T-cell (primary cell): ENCODE measurements around the gene SCCPDH. TPM values are rescaled to one million over a fixed set of nuclear protein-coding genes. Genes with fewer than 3 reads are reported as not detected.

Source experiments
- ATAC-seq, 4 experiments: fragments of 200-7000 bp in 3 of 4; fragments of 150-1000 bp in 1 of 4; cut with Tn5 transposase; replicated peaks in 1 of 4; 1 replicate in 3 of 4; 2 replicates in 1 of 4; pipeline ENCODE4 v1.10.0; 2021; ENCODE audit warnings: moderate library complexity in 3 of 4, mild to moderate bottlenecking in 2 of 4, moderate number of reproducible peaks in 1 of 4
- CTCF ChIA-PET, 2 donors: fragments of 300-600 bp; sonication (Branson Sonifier 250); formaldehyde crosslinking; loops; one replicate each; lab custom pipeline; 2022; ENCODE audit warnings: antibody characterized with exemption in 2 of 2; lab: Charles Lee
- POLR2A ChIA-PET, 2 donors: fragments of 300-600 bp; sonication (Branson Sonifier 250); formaldehyde crosslinking; loops; one replicate each; lab custom pipeline; 2022; ENCODE audit warnings: antibody characterized with exemption in 2 of 2; lab: Charles Lee
- DNase-seq, 35 experiments: peaks; one replicate each; pipeline versions ENCODE4 v3.0.0 to v3.0.0-alpha.2; 2013 to 2023
- H3K27ac ChIP-seq: one replicate; pipeline ENCODE4 v1.5.1; 2013; ENCODE audit warnings: low read length
- H3K27me3 ChIP-seq, 2 experiments: replicated peaks in 1 of 2; 1 replicate in 1 of 2; 2 replicates in 1 of 2; pipeline versions ENCODE4 v1.6.1 to v1.7.0; 2013; ENCODE audit warnings: low read length in 1 of 2, mixed read lengths in 1 of 2; ENCODE audit not compliant: control insufficient read depth in 2 of 2, insufficient read depth in 2 of 2; ENCODE audit errors: extremely low read depth in 1 of 2
- H3K36me3 ChIP-seq, 2 donors: 1 replicate in 1 of 2; 2 replicates in 1 of 2; pipeline versions ENCODE4 v1.6.1 to v1.7.0; 2013; ENCODE audit warnings: low read length in 1 of 2; ENCODE audit not compliant: control insufficient read depth in 2 of 2, insufficient read depth in 1 of 2; ENCODE audit errors: extremely low read depth in 1 of 2
- H3K4me1 ChIP-seq, 2 experiments: 1 replicate in 1 of 2; 2 replicates in 1 of 2; pipeline versions ENCODE4 v1.6.1 to v1.7.0; 2013; ENCODE audit warnings: low read length in 2 of 2, mixed read lengths in 1 of 2; ENCODE audit not compliant: insufficient read depth in 2 of 2, control insufficient read depth in 1 of 2; ENCODE audit errors: extremely low read depth in 1 of 2
- H3K4me3 ChIP-seq, 2 donors: 1 replicate in 1 of 2; 2 replicates in 1 of 2; pipeline versions ENCODE4 v1.5.1 to v1.7.0; 2013; ENCODE audit warnings: mild to moderate bottlenecking in 2 of 2, low read length in 1 of 2, moderate library complexity in 1 of 2; ENCODE audit not compliant: control insufficient read depth in 1 of 2; ENCODE audit errors: extremely low read depth in 1 of 2
- H3K9me3 ChIP-seq: 2 replicates; pipeline ENCODE4 v1.7.0; 2013
- H3K27ac Mint-ChIP-seq, 2 donors: one replicate each; pipeline ENCODE4 v1.8.0; 2020 to 2021; ENCODE audit warnings: mild to moderate bottlenecking in 2 of 2, mixed read lengths in 2 of 2
- H3K27me3 Mint-ChIP-seq, 2 donors: one replicate each; pipeline ENCODE4 v1.8.0; 2021 to 2022; ENCODE audit warnings: mixed read lengths in 2 of 2
- H3K36me3 Mint-ChIP-seq: one replicate; pipeline ENCODE4 v1.8.0; 2021; ENCODE audit warnings: mixed read lengths
- H3K4me1 Mint-ChIP-seq, 3 donors: one replicate each; pipeline ENCODE4 v1.8.0; 2020 to 2022; ENCODE audit warnings: mixed read lengths in 3 of 3, mild to moderate bottlenecking in 1 of 3
- H3K4me3 Mint-ChIP-seq, 3 donors: one replicate each; pipeline ENCODE4 v1.8.0; 2020 to 2022; ENCODE audit warnings: mild to moderate bottlenecking in 3 of 3, mixed read lengths in 3 of 3, moderate library complexity in 3 of 3
- H3K9me3 Mint-ChIP-seq, 3 donors: one replicate each; pipeline ENCODE4 v1.8.0; 2020 to 2022; ENCODE audit warnings: mixed read lengths in 3 of 3
- WGBS: methylation state at CpG from one replicate; pipeline ENCODE4 v1.1.5; 2013; ENCODE audit warnings: missing lambda C conversion rate; ENCODE audit not compliant: insufficient coverage; 5-methylcytosine and 5-hydroxymethylcytosine counted together
- total RNA-seq, 35 experiments: library from RNA in 6 of 35; stranded (reverse) in 6 of 35; fragments of 120-200 nt in 1 of 35; gene quantifications; one replicate each; pipeline versions ENCODE4 v1.2.1 to v1.2.4 and lab custom pipeline; 2013 to 2026

SCCPDH gene
- total RNA-seq, 5 donors from 2014 or later (not counting 1 experiment from before 2014, with no cell fraction given), result 3.7 to 6.2 (median 4.5) TPM

DNA sequence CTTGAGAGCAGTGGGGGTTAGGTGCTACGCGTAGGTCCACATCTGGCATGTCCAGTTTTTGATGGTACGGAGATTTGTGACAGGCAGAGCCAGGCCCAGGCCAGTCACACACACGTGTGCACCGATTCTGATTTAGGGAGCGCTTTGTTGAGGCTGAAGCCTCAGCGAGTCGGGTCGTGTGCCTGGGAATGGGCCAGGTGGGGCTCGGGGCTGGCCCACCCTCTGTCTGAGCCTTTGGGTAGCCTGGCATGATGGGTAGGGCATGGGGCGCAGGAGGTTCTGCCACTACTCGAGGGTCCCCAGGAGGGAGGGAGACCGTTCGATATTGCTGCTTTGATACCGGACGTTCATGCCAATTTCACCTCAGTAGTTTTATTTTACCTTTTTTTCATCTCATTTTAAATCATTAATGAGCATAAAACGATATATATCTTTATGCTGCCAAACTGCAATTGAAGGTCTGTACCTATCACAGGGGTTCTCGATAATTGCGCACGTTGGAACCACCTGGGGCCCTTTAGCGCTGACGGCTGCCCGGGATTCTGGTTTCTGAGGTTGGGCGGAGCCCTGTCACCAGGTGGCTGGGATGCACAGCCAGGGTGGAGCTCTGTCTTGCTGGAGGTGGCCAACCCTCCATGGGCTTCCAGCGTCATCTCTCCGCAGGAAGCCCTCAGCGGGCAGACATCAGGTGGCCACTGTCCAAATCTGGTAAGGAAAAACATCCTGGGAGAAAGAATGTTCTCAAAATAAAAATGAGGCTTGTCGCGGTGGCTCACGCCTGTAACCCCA is 71.9 kb downstream of the SCCPDH start:
- H3K4me1 ChIP-seq, result no peaks in the 10 kb centered on the region
- CTCF ChIA-PET, result no interaction called here
- H3K9me3 ChIP-seq, result no peaks in the 10 kb centered on the region
- H3K4me1 Mint-ChIP-seq, result no peaks in the 10 kb centered on the region
- H3K4me3 Mint-ChIP-seq, result no peak overlapping the region
- H3K4me3 ChIP-seq, result no peak overlapping the region
- 93% methylated on average over 22 of the region's 30 CpGs for WGBS
- DNase-seq, result no peak
- no peaks in the 10 kb centered on the region for H3K9me3 Mint-ChIP-seq
- H3K27me3 Mint-ChIP-seq, result peaks cover 0 to 6% of the 10 kb centered on the region in 2 donors
- H3K27ac ChIP-seq, result no peak overlapping the region
- H3K36me3 ChIP-seq, result no peaks in the 10 kb centered on the region
- POLR2A ChIA-PET, result no interaction called here
- no peak overlapping the region for H3K27ac Mint-ChIP-seq
- no peak for ATAC-seq
- H3K36me3 Mint-ChIP-seq, result no peaks in the 10 kb centered on the region
- H3K27me3 ChIP-seq, result peaks cover 0 to 18% of the 10 kb centered on the region in 2 experiments

DNA sequence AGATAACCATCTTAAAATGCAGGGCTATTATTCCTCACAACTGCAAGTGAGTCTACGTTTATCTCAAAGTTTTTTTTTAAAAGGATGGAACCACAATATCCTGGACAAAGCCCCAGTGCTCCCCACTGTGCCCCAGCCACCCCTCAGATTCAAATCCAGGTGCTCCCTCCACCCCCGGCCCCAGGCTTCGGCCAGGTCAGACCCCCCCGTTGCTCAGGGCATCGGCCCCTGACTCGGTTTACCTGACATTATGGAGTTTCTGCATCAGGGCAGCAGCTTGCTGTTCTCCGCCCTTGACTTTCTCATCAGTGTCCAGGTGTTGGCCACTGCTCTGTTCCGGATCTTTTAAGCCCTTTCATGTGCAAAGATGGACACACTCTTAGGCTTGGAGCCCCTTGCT is 72.9 kb downstream of the SCCPDH start:
- Mint-ChIP-seq H3K36me3 (no peaks in the 10 kb centered on the region), H3K4me3 (no peak overlapping the region), H3K27ac (no peak overlapping the region), H3K27me3 (peaks cover 0 to 2% of the 10 kb centered on the region in 2 donors), H3K9me3 (no peaks in the 10 kb centered on the region), H3K4me1 (no peaks in the 10 kb centered on the region)
- Histone ChIP-seq H3K4me3 (no peak overlapping the region), H3K27ac (no peak overlapping the region), H3K4me1 (no peaks in the 10 kb centered on the region), H3K36me3 (no peaks in the 10 kb centered on the region), H3K27me3 (peaks cover 0 to 11% of the 10 kb centered on the region in 2 experiments), H3K9me3 (no peaks in the 10 kb centered on the region)
- ATAC-seq (no peak), DNase-seq (no peak)
- ChIA-PET POLR2A (no interaction called here), CTCF (no interaction called here)
- WGBS, result 75% methylated on average over 8 of the region's 8 CpGs

DNA sequence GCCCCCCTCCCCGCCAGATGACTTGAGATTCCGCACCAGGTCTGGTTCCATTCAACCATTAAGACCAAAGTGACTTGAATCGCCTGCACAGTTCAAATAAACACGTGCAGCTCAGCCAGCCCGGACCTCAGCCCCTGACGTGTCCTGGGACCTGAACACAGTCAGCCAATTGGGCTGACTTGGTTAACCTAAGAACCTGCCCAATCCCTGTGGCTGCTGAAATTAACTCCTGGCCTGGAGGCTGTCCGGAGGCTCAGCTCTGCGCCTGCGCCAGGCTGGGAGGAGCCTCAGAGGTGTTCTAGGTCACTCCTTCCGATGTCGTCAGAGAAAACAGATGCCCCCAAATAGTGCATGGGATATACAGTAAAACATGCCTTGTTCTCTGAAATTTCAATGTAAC is 73.4 kb downstream of the SCCPDH start:
- H3K27me3 Mint-ChIP-seq, result peaks cover 0 to 2% of the 10 kb centered on the region in 2 donors
- ChIA-PET CTCF (no interaction called here), POLR2A (no interaction called here)
- no peak overlapping the region for H3K27ac Mint-ChIP-seq
- H3K36me3 Mint-ChIP-seq, result no peaks in the 10 kb centered on the region
- no peaks in the 10 kb centered on the region for H3K4me1 Mint-ChIP-seq
- no peaks in the 10 kb centered on the region for H3K9me3 ChIP-seq
- no peak for DNase-seq
- 92% methylated on average over 9 of the region's 11 CpGs for WGBS
- no peak overlapping the region for H3K4me3 Mint-ChIP-seq
- peaks cover 0 to 11% of the 10 kb centered on the region in 2 experiments for H3K27me3 ChIP-seq
- H3K27ac ChIP-seq, result no peak overlapping the region
- no peaks in the 10 kb centered on the region for H3K36me3 ChIP-seq
- H3K4me3 ChIP-seq, result no peak overlapping the region
- ATAC-seq, result no peak
- no peaks in the 10 kb centered on the region for H3K9me3 Mint-ChIP-seq
- H3K4me1 ChIP-seq, result no peaks in the 10 kb centered on the region

DNA sequence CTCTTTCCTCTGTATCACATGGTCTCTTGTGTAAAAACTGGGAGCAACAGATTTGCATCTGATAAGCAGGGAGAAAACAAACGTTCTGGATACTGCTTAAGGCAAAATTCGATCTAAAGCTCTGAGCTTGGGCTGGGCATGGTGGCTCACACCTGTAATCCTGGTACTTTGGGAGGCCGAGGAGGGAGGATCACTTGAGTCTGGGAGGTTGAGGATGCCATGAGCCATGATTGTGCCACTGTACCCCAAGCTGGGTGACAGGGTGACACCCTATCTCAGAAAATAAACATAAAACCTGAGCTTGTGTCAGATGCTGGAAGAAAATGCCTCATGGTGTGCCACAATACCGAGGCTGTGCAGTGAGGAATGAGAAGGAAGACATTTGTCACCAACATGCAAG is 73.9 kb downstream of the SCCPDH start:
- no peak overlapping the region for H3K27ac ChIP-seq
- DNase-seq (no peak), ATAC-seq (no peak)
- H3K4me1 ChIP-seq, result no peaks in the 10 kb centered on the region
- ChIA-PET POLR2A (no interaction called here), CTCF (no interaction called here)
- H3K27me3 ChIP-seq, result peaks cover 0 to 11% of the 10 kb centered on the region in 2 experiments
- H3K36me3 Mint-ChIP-seq, result no peaks in the 10 kb centered on the region
- H3K9me3 ChIP-seq, result no peaks in the 10 kb centered on the region
- H3K4me3 ChIP-seq, result no peak overlapping the region
- H3K4me1 Mint-ChIP-seq, result no peaks in the 10 kb centered on the region
- 54% methylated on average over 3 of the region's 4 CpGs for WGBS
- H3K27me3 Mint-ChIP-seq, result peaks cover 0 to 2% of the 10 kb centered on the region in 2 donors
- no peak overlapping the region for H3K4me3 Mint-ChIP-seq
- H3K9me3 Mint-ChIP-seq, result no peaks in the 10 kb centered on the region
- no peaks in the 10 kb centered on the region for H3K36me3 ChIP-seq
- H3K27ac Mint-ChIP-seq, result no peak overlapping the region

DNA sequence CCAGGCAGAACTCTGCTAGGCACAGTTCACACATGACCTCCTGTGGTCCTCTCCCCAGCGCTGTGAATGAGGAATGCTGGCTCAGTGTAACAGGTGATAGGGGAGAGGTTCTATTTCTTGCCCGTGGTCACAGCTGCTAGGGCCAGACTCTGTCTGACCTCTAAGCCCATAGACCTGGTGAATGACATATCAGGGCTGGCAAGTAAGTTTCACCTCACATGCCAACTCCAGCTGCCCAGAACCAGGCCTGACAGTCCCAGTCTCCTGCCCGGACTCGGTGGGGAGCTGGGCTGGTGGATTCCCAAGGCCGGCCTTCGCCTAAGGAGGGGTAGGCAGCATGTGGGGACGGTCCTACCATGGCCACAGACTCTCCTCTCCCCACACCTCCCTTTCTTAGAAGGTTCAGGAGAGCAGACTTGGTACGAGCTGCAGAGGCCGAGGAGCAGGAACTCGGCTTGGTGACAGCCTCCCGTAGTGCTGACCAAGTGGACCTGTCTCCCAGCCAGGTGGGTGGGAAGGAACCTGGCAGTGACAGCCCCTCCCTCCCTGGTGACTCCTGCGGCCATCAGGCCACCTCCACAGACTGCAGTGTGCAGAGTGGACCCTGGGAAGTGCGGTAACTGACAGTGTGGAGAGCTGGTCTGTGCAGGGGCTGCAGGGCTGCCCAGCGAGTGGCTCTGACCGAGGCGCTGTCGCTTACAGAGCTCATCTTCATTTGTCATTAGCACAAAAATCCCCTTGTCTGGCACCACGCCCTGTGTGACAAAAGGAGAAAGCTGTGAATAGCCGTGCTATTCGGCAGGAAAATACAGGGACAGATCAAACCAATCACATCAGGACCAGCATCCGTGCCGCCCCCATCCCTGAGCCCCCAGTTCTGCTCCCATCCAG is 74.6 kb downstream of the SCCPDH start:
- no peaks in the 10 kb centered on the region for H3K4me1 Mint-ChIP-seq

DNA sequence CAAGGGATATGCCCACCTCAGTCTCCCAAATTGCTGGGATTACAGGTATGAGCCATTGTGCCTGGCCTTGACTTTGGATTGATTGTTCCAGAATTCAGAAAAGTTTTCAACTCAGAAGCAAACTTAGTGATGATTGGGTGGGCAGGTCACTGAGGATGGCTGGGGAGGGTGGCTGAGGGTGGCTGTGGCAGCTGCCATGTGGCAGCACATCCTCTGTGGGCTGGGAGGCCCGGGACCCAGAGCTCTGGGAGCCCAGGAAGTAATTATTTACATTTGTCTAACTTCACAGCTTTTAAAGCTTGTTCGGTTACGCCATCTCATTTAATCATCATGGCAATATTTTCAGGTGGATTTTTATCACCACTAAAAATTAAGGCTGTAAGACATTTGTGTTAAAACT is 76.1 kb downstream of the SCCPDH start:
- Histone ChIP-seq H3K36me3 (no peaks in the 10 kb centered on the region), H3K4me3 (no peak overlapping the region), H3K27ac (no peak overlapping the region), H3K9me3 (no peaks in the 10 kb centered on the region), H3K27me3 (peaks cover 0 to 7% of the 10 kb centered on the region in 2 experiments), H3K4me1 (no peaks in the 10 kb centered on the region)
- ATAC-seq (no peak), DNase-seq (no peak)
- WGBS, result no CpG with 5 or more reads among the region's 3 CpGs
- H3K27ac Mint-ChIP-seq, result no peak overlapping the region
- CTCF ChIA-PET, result no interaction called here
- no peaks in the 10 kb centered on the region for H3K36me3 Mint-ChIP-seq
- POLR2A ChIA-PET, result no interaction called here
- H3K4me1 Mint-ChIP-seq, result no peaks in the 10 kb centered on the region
- H3K27me3 Mint-ChIP-seq, result peaks cover 0 to 2% of the 10 kb centered on the region in 2 donors
- H3K9me3 Mint-ChIP-seq, result no peaks in the 10 kb centered on the region
- H3K4me3 Mint-ChIP-seq, result no peak overlapping the region

More for the DNA sequence above, 74.6 kb downstream of the SCCPDH start:
- H3K4me3 ChIP-seq, result no peak overlapping the region
- 88% methylated on average over 11 of the region's 22 CpGs for WGBS
- H3K9me3 ChIP-seq, result no peaks in the 10 kb centered on the region
- H3K4me1 ChIP-seq, result no peaks in the 10 kb centered on the region
- Mint-ChIP-seq H3K27ac (peak overlapping the region in 1 of 2 donors; percentile 36), H3K36me3 (no peaks in the 10 kb centered on the region), H3K27me3 (peaks cover 0 to 2% of the 10 kb centered on the region in 2 donors), H3K9me3 (no peaks in the 10 kb centered on the region), H3K4me3 (no peak overlapping the region)
- ChIA-PET POLR2A (no interaction called here), CTCF (interaction anchor here in 1 of 2 donors (0.6 kb wide), 1 partner anchor 13 kb away, joined by 3 read pairs; no protein-coding TSS in a partner anchor)
- no peaks in the 10 kb centered on the region for H3K36me3 ChIP-seq
- peaks cover 0 to 11% of the 10 kb centered on the region in 2 experiments for H3K27me3 ChIP-seq
- no peak overlapping the region for H3K27ac ChIP-seq
- ATAC-seq, result no peak
- no peak for DNase-seq
